MV-4-11 (cell line): ENCODE results near the gene OR52K2.
"Not testable (repeated sequence)": the region's sequence is repeated elsewhere in the genome, so short reads cannot be mapped to it uniquely, and the experiment has no call there.

ENCODE experiments used
- DNase-seq: peaks from one replicate; lab custom pipeline; 2025; lab: John Stamatoyannopoulos, UW

The OR52K2 gene

DNA sequence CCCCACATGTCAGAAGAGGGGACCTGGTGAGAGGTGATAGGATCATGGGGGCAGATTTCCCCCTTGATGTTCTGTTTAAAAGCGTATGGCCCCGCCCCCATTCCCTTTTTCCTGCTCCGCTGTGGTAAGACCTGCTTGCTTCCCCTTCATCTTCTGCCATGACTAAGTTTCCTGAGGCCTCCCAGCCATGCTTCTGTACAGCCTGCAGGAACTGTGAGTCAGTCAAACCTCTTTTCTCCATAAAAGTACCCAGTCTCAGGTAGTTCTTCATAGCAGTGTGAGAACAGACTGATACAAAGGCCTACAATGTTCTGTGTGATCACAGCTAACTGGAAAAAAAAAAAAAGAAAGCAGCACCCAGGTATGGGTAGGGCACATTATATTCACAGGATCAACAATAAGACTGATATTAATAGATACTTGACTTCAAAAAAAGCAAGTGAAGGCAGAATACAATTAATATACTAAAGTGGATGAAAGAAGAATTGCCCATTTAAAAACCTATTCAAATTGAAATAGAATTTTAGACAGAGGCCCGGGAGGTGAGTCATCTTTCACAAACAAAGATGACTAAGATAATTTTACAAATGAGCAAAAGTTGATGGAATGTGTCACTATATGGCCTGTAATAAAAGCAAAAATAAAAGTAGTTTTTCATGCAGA, 31.6 kb downstream of the OR52K2 start:
- DNase-seq = no peak

DNA sequence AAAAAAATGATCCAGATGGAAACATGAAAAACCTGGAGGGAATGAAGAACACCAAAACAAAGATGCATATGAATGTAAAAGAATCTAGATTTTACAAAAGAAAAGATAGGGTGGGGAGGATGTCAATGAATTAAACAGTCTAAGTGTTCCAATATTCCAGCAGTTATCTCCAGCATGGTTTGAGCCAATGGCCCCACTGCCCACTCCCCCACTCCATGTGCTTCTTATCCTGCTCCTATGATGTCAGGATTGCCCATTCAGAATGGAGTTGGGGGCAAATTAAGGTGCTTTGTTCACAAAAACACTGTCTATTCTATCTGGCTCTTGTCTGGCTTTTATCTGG, 32.1 kb downstream of the OR52K2 start:
- no peak for DNase-seq

DNA sequence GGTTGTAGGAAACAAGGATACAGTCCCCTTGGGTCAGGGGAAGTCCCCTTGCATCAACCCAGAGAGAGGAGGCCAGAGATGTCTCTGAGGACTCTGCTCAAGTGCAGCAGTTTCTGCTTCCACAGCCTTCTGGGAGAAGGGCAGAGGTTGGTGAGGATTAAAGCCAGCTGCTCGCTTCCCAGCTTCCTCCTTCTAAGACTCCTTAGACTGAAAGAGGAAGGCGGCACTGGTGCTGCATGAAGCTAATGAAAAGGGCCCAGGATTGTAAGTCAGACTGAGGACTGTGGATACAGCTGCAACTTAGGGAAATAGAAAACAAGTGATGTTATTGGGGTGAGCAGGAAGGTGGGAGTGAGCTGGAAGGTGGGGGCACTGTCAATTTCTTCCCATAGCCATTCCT, 33.4 kb downstream of the OR52K2 start, which contains the start of gene OR52K1:
OR52K1 (plus strand) TSS at position 202 of the 400 bp plus-strand sequence. CDS start 6,255 bp downstream, outside the sequence.
- DNase-seq = peak; percentile 94

DNA sequence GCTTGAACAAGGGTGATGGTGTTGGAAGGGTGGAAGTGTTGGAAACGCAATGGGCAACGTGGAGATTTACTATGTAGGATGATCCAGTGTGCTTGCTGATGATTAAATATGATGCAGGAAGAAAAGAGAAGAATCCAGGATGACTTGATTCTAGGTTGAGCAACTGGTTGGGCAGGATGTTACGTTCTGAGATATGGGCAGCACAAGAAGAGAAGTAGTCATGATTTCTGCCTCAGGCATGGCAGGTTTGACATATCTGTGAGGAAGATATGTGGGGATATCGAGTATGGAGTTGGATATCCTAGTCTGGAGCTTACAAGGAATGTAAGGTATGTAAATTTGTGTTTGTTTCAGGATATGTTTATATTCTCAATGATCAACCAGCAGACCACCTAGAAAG, 35.2 kb downstream of the OR52K2 start:
- DNase-seq = no peak

DNA sequence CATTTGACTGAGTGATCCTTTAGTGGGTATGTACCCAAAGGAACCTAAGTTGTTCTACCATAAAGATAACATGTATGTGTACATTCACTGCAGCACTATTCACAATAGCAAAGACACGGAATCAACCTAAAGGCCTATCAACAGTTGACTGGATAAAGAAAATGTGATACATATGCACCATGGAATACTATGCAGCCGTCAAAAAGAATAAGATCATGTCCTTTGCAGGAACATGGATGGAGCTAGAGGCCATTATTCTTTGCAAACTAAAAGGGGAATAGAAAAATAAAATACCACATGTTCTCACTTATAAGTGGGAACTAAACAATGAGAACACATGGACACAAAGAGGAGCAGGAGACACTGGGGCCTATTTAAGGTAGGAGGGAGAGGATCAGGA, 42.3 kb downstream of the OR52K2 start:
- DNase-seq = not testable (repeated sequence)

DNA sequence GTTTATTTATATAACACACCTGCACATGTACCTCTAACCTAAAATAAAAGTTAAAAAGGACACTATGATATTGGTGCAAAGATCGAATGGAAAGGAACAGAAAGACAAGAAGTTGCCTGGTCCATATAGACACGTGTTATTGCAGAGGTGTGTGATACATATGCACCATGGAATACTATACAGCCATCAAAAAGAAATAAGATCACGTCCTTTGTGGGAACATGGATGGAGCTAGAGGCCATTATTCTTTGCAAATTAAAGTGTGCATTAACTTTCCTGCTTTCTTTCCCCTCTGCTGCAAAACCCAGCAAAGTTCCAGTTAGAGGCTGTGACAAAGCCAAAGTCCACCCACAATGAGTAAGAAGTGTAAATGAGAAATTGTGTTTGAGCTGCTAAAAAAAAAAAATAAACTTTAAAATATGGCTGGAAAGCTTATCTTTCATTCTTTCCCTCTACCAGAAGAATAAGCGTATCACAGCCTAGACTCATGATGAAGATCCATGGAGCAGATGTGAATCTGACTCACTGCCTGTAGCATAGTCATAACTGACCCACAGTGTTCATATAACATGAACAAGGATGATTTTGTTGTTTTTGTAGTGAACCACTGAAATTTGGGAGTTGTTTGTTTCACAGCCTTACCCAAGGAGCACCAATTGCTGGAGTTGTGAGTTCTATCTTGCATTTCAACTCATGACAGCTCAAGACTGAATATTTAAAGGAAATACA, 42.9 kb downstream of the OR52K2 start:
- DNase-seq = no peak

DNA sequence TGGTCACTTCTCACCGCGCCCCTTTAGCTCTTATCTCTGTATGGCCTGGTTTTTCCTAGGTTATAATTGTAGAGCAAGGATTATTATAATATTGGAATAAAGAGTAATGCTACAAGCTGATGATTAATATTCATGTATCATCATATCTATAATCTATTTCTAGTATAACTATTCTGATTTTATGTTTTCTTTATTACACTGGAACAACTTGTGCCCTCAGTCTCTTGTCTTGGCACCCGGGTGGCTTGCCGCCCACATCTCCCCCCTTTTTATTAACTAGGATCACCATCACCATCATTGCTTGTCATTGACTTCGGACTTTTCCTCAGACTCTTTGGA, 44.4 kb downstream of the OR52K2 start:
- no peak for DNase-seq

DNA sequence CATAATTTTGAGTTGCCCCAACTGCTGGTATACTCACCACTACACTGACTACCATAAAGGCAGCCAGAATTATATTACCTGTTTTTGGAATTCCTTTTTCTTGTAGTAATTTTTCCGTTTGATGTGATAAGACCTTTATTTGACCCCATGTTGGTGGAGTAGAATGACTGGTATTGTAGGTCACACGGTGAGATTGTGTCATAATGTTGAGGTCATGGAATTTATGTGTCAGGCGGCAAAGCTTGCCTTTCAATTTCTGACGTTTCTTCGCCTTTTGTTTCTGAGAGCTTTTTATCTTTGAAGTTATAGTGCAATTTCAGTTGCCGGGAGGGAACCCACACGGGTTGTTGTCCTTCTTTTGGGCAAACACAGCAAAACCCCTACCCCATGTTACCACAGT, 46.4 kb downstream of the OR52K2 start:
- DNase-seq = no peak

DNA sequence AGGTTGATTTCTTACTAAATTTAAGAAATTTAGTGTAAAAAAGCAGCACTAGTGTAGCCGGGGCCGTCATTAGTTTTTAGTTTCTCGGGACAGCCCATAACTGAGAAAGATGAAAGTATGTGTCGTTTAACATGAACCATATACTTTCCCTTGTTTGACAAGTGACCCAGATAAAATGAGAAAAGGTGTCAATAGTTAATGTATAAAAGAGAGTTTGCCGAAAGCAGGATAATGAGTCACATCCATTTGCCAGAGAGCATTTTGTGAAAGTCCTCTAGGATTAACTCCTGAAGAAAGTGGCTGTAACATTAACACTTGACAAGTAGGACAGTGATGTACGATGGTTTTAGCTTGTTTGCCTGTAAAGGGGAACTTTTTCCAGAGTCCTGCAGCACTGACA, 46.9 kb downstream of the OR52K2 start:
- no peak for DNase-seq

DNA sequence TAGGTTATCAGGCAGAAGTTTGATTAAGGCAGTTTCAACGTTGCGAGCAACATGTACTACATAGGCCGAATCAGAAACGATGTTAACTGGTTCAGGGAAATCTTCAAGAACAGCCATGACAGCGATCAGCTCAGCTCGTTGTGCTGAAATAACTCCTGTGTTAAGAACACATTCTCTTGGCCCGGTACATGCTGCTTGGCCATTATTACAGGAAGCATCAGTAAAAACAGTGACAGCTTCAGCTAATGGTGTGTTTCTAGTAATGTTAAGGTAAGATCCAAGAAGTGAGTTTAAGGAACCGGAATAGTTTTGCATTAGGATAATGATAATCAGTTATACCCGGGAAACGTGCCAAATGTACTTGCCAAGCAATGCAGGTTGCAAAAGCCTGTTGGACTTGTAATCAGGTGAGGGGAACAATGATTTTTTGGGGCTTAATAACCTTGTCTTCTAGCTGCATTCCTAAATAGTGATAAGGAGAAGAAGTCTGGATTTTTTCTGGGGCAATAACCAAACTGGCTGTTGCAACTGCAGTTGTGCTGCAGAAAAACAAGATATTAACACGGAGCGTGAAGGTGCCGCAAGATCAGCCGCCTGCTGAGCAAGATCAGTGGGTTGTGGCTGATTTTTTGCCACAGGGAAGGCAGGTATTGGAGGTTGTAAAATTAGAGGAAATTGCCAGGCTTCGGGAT, 47.6 kb downstream of the OR52K2 start:
- DNase-seq = no peak
